Ascending aorta (tissue), 2 donors: ENCODE measurements around the gene ZNF385B. TPM values are rescaled to one million over a fixed set of nuclear protein-coding genes. Genes with fewer than 3 reads are reported as not detected.
"Not testable (repeated sequence)": the region's sequence is repeated elsewhere in the genome, so short reads cannot be mapped to it uniquely, and the experiment has no call there.

Source experiments
- DNase-seq, 2 donors: peaks; one replicate each; pipeline ENCODE4 v3.0.0-alpha.2; 2019; ENCODE audit warnings: low spot score in 2 of 2
- H3K27ac ChIP-seq, 2 donors: fragments of 200-600 bp; sonication (generic); one replicate each; pipeline ENCODE4 v1.5.1; 2016 to 2017; ENCODE audit warnings: mild to moderate bottlenecking in 1 of 2
- H3K27me3 ChIP-seq: fragments of 200-600 bp; sonication (generic); one replicate; pipeline ENCODE4 v1.5.1; 2017
- H3K36me3 ChIP-seq, 2 donors: fragments of 200-600 bp; sonication (generic); one replicate each; pipeline ENCODE4 v1.5.1; 2016
- H3K4me1 ChIP-seq, 2 donors: fragments of 200-600 bp; sonication (generic); one replicate each; pipeline ENCODE4 v1.5.1; 2016 to 2017; ENCODE audit warnings: mild to moderate bottlenecking in 1 of 2
- H3K4me3 ChIP-seq, 2 donors: fragments of 200-600 bp; sonication (generic); one replicate each; pipeline ENCODE4 v1.5.1; 2016 to 2017; ENCODE audit warnings: mild to moderate bottlenecking in 1 of 2
- H3K9me3 ChIP-seq, 2 donors: fragments of 200-600 bp; sonication (generic); one replicate each; pipeline ENCODE4 v1.5.1; 2016
- intact Hi-C: fragments of 100-400 bp; cut with DNase I; formaldehyde crosslinking; loops from one replicate; pipeline ENCODE4 v1.15.1; 2023
- total RNA-seq: library from RNA; depleted of rRNA; stranded (reverse); fragments of >200 nt; gene quantifications from one replicate; pipeline ENCODE4 v1.1.0, GENCODE V29; 2016
- TF ChIP-seq, protein P1 (sequence below), 3 experiments: fragments of 200-600 bp in 2 of 3; fragments of 450-650 bp in 1 of 3; sonication (generic) in 2 of 3; IDR thresholded peaks; one replicate each; pipeline ENCODE4 v1.5.1; 2016 to 2019; ENCODE audit warnings: antibody characterized with exemption in 3 of 3, mild to moderate bottlenecking in 1 of 3, moderate library complexity in 1 of 3

The ZNF385B gene
- total RNA-seq, 1 donor from 2014 or later: 0.21 TPM

DNA sequence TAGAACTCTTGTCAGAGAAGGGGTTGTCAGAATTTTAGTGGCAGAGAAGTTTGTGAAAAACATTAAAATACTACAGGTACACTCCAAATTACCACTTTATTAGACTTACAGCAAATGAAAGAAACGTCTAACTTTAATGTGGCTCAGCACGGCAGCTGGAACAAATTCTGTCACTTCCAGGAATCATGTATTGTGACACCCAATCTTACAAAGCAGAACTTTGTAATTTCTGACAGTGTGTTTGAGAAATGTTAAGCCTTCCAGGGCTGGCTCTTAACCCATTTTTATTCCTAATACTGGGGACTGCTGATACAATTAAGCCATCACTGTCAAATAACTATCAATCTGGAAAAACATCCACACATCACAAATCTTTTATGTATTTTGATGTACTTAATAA lies 216.4 kb downstream of the ZNF385B start:
- no peak for DNase-seq
- Histone ChIP-seq H3K4me1 (no peaks in the 10 kb centered on the region), H3K4me3 (no peak overlapping the region), H3K9me3 (no peaks in the 10 kb centered on the region), H3K36me3 (no peaks in the 10 kb centered on the region), H3K27me3 (no peaks in the 10 kb centered on the region), H3K27ac (no peak overlapping the region)
- intact Hi-C loops: no loop called here
- TF ChIP-seq, protein P1, sequence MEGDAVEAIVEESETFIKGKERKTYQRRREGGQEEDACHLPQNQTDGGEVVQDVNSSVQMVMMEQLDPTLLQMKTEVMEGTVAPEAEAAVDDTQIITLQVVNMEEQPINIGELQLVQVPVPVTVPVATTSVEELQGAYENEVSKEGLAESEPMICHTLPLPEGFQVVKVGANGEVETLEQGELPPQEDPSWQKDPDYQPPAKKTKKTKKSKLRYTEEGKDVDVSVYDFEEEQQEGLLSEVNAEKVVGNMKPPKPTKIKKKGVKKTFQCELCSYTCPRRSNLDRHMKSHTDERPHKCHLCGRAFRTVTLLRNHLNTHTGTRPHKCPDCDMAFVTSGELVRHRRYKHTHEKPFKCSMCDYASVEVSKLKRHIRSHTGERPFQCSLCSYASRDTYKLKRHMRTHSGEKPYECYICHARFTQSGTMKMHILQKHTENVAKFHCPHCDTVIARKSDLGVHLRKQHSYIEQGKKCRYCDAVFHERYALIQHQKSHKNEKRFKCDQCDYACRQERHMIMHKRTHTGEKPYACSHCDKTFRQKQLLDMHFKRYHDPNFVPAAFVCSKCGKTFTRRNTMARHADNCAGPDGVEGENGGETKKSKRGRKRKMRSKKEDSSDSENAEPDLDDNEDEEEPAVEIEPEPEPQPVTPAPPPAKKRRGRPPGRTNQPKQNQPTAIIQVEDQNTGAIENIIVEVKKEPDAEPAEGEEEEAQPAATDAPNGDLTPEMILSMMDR (IDR thresholded peaks at IDR 0.05): no peak

DNA sequence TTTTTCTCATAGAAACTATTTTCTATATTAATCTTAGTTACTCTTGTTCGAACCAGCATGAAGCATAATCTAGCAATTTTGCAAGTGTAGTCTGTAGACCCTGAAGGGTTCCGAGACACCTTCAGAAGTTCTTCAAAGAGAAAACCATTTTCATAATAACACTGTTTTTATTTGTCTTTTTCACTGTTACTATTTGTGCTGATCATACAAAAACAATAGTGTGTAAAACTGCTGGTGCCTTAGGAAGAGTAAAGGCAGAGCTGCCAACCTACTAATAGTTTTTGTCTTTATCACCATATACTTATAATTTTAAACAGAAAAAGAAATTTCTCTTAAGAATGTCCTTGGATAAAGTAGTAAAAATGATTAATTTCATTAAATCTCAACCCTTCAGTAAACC lies 218.9 kb downstream of the ZNF385B start:
- Histone ChIP-seq H3K36me3 (no peaks in the 10 kb centered on the region), H3K4me3 (no peak overlapping the region), H3K27me3 (no peaks in the 10 kb centered on the region), H3K9me3 (no peaks in the 10 kb centered on the region), H3K4me1 (no peaks in the 10 kb centered on the region), H3K27ac (no peak overlapping the region)
- no peak for DNase-seq
- intact Hi-C loops: no loop called here
- TF ChIP-seq, protein P1 (IDR thresholded peaks at IDR 0.05): no peak

DNA sequence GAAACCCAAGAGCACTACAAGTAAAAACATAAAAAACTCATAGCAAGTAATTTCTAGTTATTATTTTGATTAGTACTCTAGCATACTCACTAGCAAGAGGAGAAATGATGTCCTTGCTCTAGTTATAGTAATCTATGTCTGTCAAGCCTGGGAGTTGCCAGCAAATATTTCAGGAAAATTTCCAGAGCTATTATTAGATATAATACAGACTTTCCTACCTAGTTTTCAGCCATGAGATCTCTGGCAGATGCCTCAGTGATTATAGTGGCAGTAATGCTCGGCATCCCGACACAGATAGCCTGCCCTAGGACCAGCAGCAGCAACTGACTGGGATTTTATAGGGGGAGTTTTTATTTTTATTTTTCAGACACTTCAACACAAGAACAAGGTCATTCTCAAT lies 224.4 kb downstream of the ZNF385B start:
- H3K27me3 ChIP-seq: no peaks in the 10 kb centered on the region
- H3K27ac ChIP-seq: no peak overlapping the region
- H3K4me1 ChIP-seq: no peaks in the 10 kb centered on the region
- H3K4me3 ChIP-seq: no peak overlapping the region
- TF ChIP-seq, protein P1 (IDR thresholded peaks at IDR 0.05): no peak
- no peak for DNase-seq
- intact Hi-C loops: no loop called here
- no peaks in the 10 kb centered on the region for H3K36me3 ChIP-seq
- H3K9me3 ChIP-seq: no peaks in the 10 kb centered on the region

DNA sequence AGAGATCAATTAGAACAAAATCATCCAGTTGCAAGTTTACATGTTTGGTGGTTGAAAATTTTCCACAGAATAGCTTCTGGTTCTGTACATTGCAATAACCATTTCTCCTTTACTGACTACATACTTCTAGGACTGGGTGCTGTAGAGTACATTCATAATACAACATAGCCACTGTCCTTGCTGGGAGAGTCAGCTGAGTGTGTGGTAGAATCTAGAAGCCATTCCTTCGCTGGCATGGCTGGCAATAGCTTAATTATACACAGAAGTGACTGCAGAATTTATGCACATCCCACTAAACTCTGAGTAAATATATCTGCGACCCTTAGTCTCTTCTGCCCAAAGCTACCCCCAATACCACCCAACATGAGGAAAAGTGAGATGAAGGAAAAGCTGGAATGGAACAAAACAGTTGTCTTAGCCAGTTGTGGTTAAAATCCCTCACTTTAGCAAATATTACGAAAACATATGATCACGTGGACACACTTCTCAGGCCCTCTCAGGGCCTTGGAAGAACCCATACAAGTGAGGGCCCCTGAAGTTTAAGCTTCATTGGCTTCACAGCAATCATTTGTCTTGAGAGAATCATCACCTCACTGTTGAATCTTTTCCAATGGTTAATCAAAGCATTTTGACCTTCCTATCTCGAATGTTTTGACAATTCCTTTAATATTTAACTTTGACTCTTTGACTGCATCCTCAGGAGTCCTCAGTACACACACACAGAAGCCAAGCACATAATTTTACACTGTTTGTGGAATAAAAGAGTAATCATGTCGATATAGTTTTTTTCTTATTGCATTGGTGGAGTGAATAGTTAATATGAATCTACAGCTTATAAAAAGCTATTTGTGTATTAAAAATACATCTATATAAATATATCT lies 225.1 kb downstream of the ZNF385B start:
- TF ChIP-seq, protein P1 (IDR thresholded peaks at IDR 0.05): no peak
- intact Hi-C loops: no loop called here
- no peaks in the 10 kb centered on the region for H3K36me3 ChIP-seq
- H3K27me3 ChIP-seq: no peaks in the 10 kb centered on the region
- H3K27ac ChIP-seq: no peak overlapping the region
- H3K9me3 ChIP-seq: no peaks in the 10 kb centered on the region
- no peaks in the 10 kb centered on the region for H3K4me1 ChIP-seq
- H3K4me3 ChIP-seq: no peak overlapping the region
- DNase-seq: no peak

DNA sequence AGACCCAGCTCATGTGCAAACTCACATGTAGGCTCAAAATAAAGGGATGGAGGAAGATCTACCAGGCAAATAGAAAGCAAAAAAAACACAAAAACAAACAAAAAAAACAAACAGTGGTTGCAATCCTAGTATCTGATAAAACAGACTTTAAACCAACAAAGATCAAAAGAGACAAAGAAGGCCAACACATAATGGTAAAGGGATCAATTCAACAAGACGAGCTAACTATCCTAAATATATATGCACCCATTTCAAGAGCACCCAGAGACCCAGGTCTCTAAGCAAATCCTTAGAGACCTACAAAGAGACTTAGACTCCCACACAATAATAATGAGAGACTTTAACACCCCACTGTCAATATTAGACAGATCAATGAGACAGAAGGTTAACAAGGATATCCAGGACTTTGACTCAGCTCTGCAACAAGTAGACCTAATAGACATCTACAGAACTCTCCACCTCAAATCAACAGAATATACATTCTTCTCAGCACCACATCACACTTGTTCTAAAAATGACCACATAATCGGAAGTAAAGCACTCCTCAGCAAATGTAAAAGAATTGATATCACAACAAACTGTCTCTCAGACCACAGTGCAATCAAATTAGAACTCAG lies 229.5 kb downstream of the ZNF385B start:
- H3K27me3 ChIP-seq, H3K9me3 ChIP-seq, intact Hi-C loops, H3K4me1 ChIP-seq, H3K36me3 ChIP-seq, H3K27ac ChIP-seq, DNase-seq, H3K4me3 ChIP-seq: not testable (repeated sequence)

DNA sequence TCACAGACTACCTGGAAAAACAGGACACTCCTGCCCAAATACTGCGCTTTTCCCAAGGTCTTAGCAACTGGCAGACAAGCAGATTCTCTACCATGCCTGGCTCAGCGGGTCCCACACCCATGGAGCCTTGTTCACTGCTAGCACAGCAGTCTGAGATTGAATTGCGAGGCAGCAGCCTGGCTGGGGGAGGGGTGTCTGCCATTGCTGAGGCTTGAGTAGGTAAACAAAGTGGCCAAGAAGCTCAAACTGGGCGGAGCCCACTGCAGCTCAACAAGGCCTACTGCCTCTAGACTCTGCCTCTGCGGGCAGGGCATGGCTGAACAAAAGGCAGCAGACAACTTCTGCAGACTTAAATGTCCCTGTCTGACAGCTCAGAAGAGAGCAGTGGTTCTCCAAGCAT lies 231.6 kb downstream of the ZNF385B start:
- H3K36me3 ChIP-seq, H3K4me3 ChIP-seq, H3K4me1 ChIP-seq, H3K27me3 ChIP-seq, DNase-seq, H3K27ac ChIP-seq, H3K9me3 ChIP-seq, intact Hi-C loops: not testable (repeated sequence)
